Peyer's patch (tissue), 4 donors: ENCODE data around the gene KRTAP10-11.

Experiments used
- POLR2A ChIP-seq, 2 donors: fragments of 450-650 bp; IDR thresholded peaks; one replicate each; pipeline ENCODE4 v1.5.1; 2017; ENCODE audit warnings: antibody characterized with exemption in 2 of 2, mild to moderate bottlenecking in 2 of 2, moderate library complexity in 2 of 2
- TF ChIP-seq, protein P1 (sequence below), 6 experiments: fragments of 450-650 bp in 4 of 6; fragments of 200-600 bp in 2 of 6; sonication (generic) in 1 of 6; IDR thresholded peaks; one replicate each; pipeline ENCODE4 v1.5.1; 2017 to 2019; ENCODE audit warnings: antibody characterized with exemption in 6 of 6, mild to moderate bottlenecking in 3 of 6, moderate library complexity in 1 of 6

DNA sequence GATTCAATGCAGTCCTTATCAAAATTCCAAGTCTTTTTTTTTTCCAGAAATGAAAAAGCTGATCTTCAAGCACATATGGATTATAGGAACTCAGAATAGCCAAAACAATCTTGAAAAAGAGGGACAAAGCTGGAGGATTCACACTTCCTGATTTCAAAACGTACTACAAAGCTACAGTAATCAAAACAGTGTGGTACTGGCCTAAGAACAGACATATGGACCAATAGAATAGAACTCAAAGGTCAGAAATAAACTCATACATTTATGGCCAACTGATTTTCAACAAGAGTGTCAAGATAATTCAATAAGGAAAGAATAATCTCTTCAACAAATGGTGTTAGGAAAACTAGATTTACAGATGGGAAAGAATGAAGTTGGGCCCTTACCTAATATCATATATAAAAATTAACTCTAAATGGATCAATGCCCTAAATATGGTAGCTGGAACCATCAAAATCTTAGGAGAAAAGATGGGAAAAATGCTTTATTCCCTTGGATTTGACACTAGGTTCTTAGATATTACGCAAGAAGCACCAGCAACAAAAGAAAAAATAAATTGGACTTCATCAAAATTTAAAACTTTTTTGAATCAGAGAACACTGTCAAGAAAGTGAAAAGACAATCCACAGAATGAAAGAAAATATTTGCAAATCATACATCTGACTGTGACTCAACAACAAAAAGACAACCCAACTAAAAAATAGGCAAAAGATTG, 46.7 kb downstream of the KRTAP10-11 start:
- TF ChIP-seq, protein P1, sequence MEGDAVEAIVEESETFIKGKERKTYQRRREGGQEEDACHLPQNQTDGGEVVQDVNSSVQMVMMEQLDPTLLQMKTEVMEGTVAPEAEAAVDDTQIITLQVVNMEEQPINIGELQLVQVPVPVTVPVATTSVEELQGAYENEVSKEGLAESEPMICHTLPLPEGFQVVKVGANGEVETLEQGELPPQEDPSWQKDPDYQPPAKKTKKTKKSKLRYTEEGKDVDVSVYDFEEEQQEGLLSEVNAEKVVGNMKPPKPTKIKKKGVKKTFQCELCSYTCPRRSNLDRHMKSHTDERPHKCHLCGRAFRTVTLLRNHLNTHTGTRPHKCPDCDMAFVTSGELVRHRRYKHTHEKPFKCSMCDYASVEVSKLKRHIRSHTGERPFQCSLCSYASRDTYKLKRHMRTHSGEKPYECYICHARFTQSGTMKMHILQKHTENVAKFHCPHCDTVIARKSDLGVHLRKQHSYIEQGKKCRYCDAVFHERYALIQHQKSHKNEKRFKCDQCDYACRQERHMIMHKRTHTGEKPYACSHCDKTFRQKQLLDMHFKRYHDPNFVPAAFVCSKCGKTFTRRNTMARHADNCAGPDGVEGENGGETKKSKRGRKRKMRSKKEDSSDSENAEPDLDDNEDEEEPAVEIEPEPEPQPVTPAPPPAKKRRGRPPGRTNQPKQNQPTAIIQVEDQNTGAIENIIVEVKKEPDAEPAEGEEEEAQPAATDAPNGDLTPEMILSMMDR (IDR thresholded peaks at IDR 0.05), result no peak
- no peak for TF ChIP-seq POLR2A (IDR thresholded peaks at IDR 0.05)
